Activated CD8-positive, alpha-beta T cell treated with anti-CD3 and anti-CD28 coated beads for 36 hours (primary cell): Measurements from ENCODE around the gene POLR3B. TPM values are rescaled to one million over a fixed set of nuclear protein-coding genes. Genes with fewer than 3 reads are reported as not detected.

Experiments
- ATAC-seq: fragments of 200-7000 bp; cut with Tn5 transposase; one replicate; pipeline ENCODE4 v1.10.0; 2021; ENCODE audit warnings: mild to moderate bottlenecking, moderate library complexity
- CTCF ChIA-PET: fragments of 350-600 bp; sonication (Branson Sonifier 250); formaldehyde crosslinking; loops from one replicate; lab custom pipeline; 2021; ENCODE audit warnings: antibody characterized with exemption; lab: Charles Lee
- POLR2A ChIA-PET: fragments of 350-600 bp; sonication (Branson Sonifier 250); formaldehyde crosslinking; loops from one replicate; lab custom pipeline; 2021; ENCODE audit warnings: antibody characterized with exemption; lab: Charles Lee
- DNase-seq: peaks from one replicate; pipeline ENCODE4 v3.0.0-alpha.2; 2020
- H3K27ac Mint-ChIP-seq: one replicate; pipeline ENCODE4 v1.8.0; 2021; ENCODE audit warnings: mild to moderate bottlenecking, mixed read lengths
- H3K27me3 Mint-ChIP-seq: one replicate; pipeline ENCODE4 v1.8.0; 2021; ENCODE audit warnings: mixed read lengths
- H3K36me3 Mint-ChIP-seq: one replicate; pipeline ENCODE4 v1.8.0; 2021; ENCODE audit warnings: low read depth, mixed read lengths
- H3K4me1 Mint-ChIP-seq: one replicate; pipeline ENCODE4 v1.8.0; 2021; ENCODE audit warnings: low read depth, mixed read lengths
- H3K4me3 Mint-ChIP-seq: one replicate; pipeline ENCODE4 v1.8.0; 2021; ENCODE audit warnings: mild to moderate bottlenecking, moderate library complexity, mixed read lengths
- H3K9me3 Mint-ChIP-seq: one replicate; pipeline ENCODE4 v1.8.0; 2021; ENCODE audit warnings: mixed read lengths
- intact Hi-C: fragments of 100-400 bp; cut with micrococcal nuclease; formaldehyde crosslinking; loops from one replicate; pipeline ENCODE4 v1.10.0; 2022
- total RNA-seq, 2 experiments: library from RNA; stranded (reverse); gene quantifications; one replicate each; pipeline ENCODE4 v1.2.3, GENCODE V29; 2021
- TF ChIP-seq, protein P1 (sequence below): fragments of 200-600 bp; IDR thresholded peaks from one replicate; pipeline ENCODE4 v1.8.0; 2022; ENCODE audit warnings: antibody characterized with exemption, mild to moderate bottlenecking

POLR3B gene
- total RNA-seq, 2 experiments from 2014 or later, result 8.3 to 9.5 TPM

DNA sequence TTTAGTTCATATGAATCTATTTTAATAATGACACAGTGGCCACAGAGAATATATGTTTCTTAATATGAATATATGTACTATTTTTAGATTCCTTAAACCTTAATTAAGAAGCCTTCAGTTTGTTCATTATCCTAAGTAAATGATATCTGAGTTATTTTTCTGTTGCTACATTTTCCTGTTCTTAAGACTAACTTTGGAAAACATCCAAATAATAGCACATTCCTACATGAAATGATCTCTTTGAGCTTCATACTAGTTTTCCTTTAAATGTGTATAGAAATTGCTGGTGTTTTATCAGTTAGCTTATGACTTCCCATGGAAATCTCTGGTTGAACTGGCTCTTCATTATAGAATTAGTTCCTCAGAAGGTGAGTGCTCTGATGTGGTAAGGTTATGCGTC lies 72.1 kb downstream of the POLR3B start:
- TF ChIP-seq, protein P1, sequence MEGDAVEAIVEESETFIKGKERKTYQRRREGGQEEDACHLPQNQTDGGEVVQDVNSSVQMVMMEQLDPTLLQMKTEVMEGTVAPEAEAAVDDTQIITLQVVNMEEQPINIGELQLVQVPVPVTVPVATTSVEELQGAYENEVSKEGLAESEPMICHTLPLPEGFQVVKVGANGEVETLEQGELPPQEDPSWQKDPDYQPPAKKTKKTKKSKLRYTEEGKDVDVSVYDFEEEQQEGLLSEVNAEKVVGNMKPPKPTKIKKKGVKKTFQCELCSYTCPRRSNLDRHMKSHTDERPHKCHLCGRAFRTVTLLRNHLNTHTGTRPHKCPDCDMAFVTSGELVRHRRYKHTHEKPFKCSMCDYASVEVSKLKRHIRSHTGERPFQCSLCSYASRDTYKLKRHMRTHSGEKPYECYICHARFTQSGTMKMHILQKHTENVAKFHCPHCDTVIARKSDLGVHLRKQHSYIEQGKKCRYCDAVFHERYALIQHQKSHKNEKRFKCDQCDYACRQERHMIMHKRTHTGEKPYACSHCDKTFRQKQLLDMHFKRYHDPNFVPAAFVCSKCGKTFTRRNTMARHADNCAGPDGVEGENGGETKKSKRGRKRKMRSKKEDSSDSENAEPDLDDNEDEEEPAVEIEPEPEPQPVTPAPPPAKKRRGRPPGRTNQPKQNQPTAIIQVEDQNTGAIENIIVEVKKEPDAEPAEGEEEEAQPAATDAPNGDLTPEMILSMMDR, result no peak
- H3K9me3 Mint-ChIP-seq, result no peaks in the 10 kb centered on the region
- intact Hi-C loops, result no loop called here
- peaks cover 16% of the 10 kb centered on the region for H3K36me3 Mint-ChIP-seq
- no peak overlapping the region for H3K27ac Mint-ChIP-seq
- no peaks in the 10 kb centered on the region for H3K4me1 Mint-ChIP-seq
- ATAC-seq (no peak), DNase-seq (no peak)
- H3K4me3 Mint-ChIP-seq, result no peak overlapping the region
- ChIA-PET CTCF (no interaction called here), POLR2A (no interaction called here)
- no peaks in the 10 kb centered on the region for H3K27me3 Mint-ChIP-seq

- Mint-ChIP-seq H3K27ac (no peak overlapping the region), H3K4me3 (no peak overlapping the region), H3K27me3 (no peaks in the 10 kb centered on the region), H3K9me3 (no peaks in the 10 kb centered on the region), H3K36me3 (peaks cover 20% of the 10 kb centered on the region), H3K4me1 (no peaks in the 10 kb centered on the region)
- POLR2A ChIA-PET, result no interaction called here
- CTCF ChIA-PET, result no interaction called here
- intact Hi-C loops, result no loop called here
- no peak for DNase-seq
- ATAC-seq, result no peak
- TF ChIP-seq, protein P1, result no peak
Observed at GRCh38 chr12:106431839-106432411, 74.4 kb downstream of the POLR3B start.

GRCh38 chr12:106433055-106433454 lies 75.5 kb downstream of the POLR3B start:
- intact Hi-C loops, result no loop called here
- ChIA-PET POLR2A (interaction anchor here (0.6 kb wide), 1 partner anchor 17 kb away, joined by 3 read pairs; no protein-coding TSS in a partner anchor), CTCF (interaction anchor here (1.0 kb wide), 1 partner anchor 27 kb away, joined by 3 read pairs; no protein-coding TSS in a partner anchor)
- TF ChIP-seq, protein P1, result no peak
- DNase-seq (no peak), ATAC-seq (no peak)
- Mint-ChIP-seq H3K27me3 (no peaks in the 10 kb centered on the region), H3K27ac (no peak overlapping the region), H3K4me1 (no peaks in the 10 kb centered on the region), H3K36me3 (peaks cover 28% of the 10 kb centered on the region), H3K4me3 (no peak overlapping the region), H3K9me3 (no peaks in the 10 kb centered on the region)

- TF ChIP-seq, protein P1, result no peak
- no peaks in the 10 kb centered on the region for H3K27me3 Mint-ChIP-seq
- peaks cover 30% of the 10 kb centered on the region for H3K36me3 Mint-ChIP-seq
- DNase-seq (no peak), ATAC-seq (no peak)
- H3K27ac Mint-ChIP-seq, result no peak overlapping the region
- CTCF ChIA-PET, result no interaction called here
- H3K4me1 Mint-ChIP-seq, result no peaks in the 10 kb centered on the region
- POLR2A ChIA-PET, result no interaction called here
- intact Hi-C loops, result no loop called here
- H3K4me3 Mint-ChIP-seq, result no peak overlapping the region
- H3K9me3 Mint-ChIP-seq, result no peaks in the 10 kb centered on the region
Observed at GRCh38 chr12:106434526-106434925, 77.0 kb downstream of the POLR3B start.

DNA sequence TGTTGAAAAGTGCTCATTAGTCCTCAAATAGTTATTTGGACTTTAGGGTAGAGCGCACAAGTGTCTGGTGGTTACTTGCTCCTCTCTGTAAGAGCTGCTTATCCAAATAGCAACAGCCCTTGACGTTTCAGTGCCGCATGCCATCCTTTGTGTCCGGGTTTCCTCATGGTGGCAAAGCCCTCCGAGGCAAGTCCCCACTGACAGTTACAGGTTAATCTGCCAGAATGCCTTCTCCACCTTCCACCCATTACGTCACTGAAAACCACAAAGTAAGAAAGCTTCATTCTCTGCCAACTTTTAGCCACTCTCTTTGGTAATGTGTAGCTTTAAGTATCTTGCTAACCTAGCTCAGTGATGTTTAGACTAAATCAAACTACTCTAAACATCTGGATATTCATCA lies 78.6 kb downstream of the POLR3B start:
- H3K4me1 Mint-ChIP-seq, result no peaks in the 10 kb centered on the region
- intact Hi-C loops, result no loop called here

More for the DNA sequence above, 78.6 kb downstream of the POLR3B start:
- ATAC-seq (no peak), DNase-seq (no peak)
- peaks cover 32% of the 10 kb centered on the region for H3K36me3 Mint-ChIP-seq
- no peaks in the 10 kb centered on the region for H3K9me3 Mint-ChIP-seq
- POLR2A ChIA-PET, result no interaction called here
- CTCF ChIA-PET, result no interaction called here
- TF ChIP-seq, protein P1, result no peak
- H3K27ac Mint-ChIP-seq, result no peak overlapping the region
- no peak overlapping the region for H3K4me3 Mint-ChIP-seq
- H3K27me3 Mint-ChIP-seq, result no peaks in the 10 kb centered on the region
